Ureter (tissue), 1 donor: ENCODE results near the gene FOXK1. TPM values are rescaled to one million over a fixed set of nuclear protein-coding genes. Genes with fewer than 3 reads are reported as not detected.
A peak's percentile ranks its signal among the peaks of the same experiment; 100 is the strongest.
"Not testable (repeated sequence)": the region's sequence is repeated elsewhere in the genome, so short reads cannot be mapped to it uniquely, and the experiment has no call there.

Experiments used
- DNase-seq: peaks from one replicate; pipeline ENCODE4 v3.0.0-alpha.2; 2020; ENCODE audit warnings: low spot score
- total RNA-seq: library from RNA; stranded (reverse); gene quantifications from one replicate; pipeline ENCODE4 v1.2.4, GENCODE V29; 2023
- donor health status: DM: yes; HTN: yes; CAD: no.

FOXK1 gene
- 40.4 TPM for total RNA-seq

GRCh38 chr7:4681886-4682620 is at the start of gene FOXK1:
TSS of gene FOXK1 (plus strand) at chr7:4682295. CDS start at chr7:4682309, 14 bp downstream.
- peak; percentile 77 for DNase-seq

GRCh38 chr7:4633012-4633411 is 49.1 kb upstream of the FOXK1 start:
- DNase-seq: no peak

GRCh38 chr7:4634166-4634565 is 47.9 kb upstream of the FOXK1 start:
- DNase-seq: no peak

DNA sequence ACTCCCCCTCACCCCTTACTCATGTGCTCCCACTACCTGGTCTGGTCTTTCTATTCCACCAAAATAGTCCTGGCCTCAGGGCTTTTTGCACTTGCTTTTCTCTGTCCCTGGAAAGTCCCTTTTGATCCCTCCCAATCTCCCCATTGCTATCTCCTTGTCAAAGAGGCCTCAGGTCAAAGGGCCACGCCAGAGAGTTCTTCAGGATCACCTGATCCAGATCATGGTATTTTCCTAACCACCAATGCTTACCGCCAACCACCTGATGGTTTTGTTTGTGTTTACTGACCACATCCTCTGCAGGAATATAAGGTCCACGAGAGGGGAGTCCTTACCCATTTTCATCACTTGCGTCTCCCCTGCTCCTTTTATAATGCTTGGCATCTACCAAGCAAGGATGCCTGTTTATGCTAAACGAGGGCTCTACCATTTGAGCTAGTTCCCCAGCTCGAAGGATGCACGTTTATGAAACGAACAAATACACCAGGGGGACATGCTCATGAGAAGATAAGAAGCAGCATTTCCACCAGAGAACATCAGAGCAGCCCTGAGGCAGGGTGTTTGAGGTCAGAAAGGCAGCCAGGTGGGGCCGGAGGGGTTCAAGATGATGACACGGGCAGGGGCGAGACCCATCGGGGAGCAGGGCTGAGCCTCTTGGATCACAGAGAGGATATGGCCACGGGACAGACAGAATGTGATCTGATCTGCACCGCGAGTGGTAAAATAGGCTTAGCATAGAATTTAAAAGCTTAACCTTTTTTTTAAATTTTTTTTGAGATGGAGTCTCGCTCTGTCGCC is 43.1 kb upstream of the FOXK1 start:
- DNase-seq: no peak

DNA sequence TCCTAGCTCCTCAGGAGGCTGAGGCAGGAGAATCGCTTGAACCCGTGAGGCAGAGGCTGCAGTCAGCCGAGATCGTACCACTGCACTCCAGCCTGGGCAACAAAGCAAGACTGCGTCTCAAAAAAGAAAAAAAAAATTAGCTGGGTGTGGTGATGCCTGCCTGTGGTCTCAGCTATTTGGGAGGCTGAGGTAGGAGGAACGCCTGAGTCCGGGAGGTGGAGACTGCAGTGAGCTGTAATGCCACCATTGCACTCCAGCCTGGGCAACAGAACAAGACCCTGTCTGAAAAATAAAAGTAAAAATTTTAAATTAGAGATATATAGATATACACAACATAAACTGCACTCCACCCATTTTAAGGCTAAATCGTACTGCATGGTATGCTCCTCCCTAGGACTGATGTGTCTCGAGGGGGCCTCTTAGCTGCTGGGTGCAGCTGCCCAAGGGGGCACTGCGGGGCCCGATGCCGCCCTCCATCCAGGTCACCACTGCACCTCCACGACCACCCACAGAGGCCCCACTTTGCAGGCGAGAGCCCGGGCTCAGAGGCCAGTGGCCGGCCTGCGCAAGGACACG is 40.9 kb upstream of the FOXK1 start:
- no peak for DNase-seq

DNA sequence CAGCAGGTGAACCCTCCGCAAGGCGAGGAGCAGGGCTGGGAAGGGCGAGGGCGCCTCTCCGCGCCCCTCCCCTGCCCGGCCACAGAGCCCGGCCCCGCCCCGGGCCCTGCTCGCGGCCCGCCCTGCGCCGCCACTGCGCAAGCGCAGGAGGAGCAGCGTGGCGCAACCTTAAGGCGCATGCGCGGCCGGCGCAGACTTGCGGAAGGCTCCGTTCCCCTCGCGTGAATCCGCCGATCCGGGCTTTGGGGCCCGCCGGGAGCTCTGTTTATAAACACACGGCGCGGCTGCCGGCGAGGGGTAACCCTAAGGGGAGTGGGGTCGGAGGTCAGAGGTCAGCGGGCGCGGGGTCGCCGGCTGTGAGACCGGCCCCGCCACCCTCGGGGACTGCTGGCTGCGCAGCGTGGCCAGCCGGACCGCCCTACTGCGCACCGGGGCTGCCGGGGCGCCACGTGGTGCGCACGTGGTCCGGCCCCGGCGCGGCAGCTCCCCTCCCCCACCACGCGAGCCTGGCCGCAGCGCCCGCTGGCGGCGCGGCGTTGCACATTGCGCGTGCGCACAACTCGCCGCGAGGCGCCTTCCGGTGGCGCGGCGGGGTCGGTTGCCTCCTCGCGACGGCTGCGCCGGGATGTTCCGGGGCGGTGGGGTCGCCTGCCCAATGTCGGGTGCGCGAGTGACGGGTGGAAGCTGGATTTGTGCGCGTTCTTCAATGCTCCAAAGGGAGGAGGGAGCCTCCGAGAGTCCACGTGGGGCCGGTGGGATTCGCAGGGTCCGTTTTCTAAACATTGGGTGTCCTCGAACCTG is 40.2 kb upstream of the FOXK1 start:
- DNase-seq: peak; percentile 95

DNA sequence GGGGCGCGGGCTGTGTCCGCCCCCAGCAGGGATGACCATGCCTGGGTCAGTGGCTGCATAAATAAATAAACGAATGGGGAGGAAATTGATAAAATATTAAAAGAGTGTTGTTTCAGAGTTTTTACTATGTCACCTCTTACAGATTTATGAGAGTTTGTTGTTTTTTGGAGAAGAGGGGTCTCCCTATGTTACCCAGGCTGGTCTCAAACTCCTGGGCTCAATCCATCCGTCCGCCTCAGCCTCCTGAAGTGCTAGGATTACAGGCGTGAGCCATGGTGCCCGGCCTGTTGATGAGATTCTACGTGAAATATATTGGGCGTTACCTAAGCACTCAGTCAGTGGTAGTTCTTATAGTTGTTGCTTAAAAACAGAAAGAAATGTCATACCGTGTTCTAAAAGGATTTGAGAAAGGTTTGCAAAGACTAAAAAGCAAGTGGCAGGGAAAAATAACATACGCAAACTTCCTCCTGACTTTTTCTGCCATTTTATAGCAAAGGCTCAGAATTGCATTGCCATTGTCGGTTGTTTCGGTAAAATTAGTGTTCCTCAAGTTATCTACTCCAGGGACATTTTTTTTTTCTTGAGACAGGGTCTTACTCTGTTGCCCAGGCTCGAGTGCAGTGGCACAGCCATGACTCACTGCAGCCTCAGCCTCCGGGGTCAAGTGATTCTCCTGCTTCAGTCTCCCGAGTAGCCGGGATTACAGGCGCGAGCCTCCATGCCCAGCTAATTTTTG is 39.5 kb upstream of the FOXK1 start:
- DNase-seq: no peak

GRCh38 chr7:4643204-4643471 is 39.0 kb upstream of the FOXK1 start:
- not testable (repeated sequence) for DNase-seq

DNA sequence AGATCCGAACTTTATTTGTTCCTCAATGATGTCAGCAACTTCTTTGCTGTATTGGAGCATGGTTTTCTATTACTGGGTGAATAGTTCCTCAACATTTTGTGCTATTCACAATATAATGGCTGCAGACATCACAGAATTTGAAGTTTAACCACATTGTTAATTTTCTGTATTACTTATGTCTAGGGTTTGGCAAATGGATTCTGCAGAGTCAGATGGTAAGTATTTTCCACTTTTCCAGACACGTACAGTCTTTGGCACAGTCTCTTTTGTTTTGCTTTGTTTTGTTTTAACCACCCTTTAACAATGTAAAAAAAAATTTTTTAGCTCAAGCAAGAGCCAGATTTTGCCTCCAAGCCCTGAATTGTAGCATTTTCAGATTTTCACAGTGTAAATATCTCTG is 36.8 kb upstream of the FOXK1 start:
- DNase-seq: no peak

- DNase-seq: no peak
Measured at GRCh38 chr7:4648111-4648510, 34.0 kb upstream of the FOXK1 start.

- DNase-seq: no peak
Measured at GRCh38 chr7:4650433-4651047, 31.6 kb upstream of the FOXK1 start.

DNA sequence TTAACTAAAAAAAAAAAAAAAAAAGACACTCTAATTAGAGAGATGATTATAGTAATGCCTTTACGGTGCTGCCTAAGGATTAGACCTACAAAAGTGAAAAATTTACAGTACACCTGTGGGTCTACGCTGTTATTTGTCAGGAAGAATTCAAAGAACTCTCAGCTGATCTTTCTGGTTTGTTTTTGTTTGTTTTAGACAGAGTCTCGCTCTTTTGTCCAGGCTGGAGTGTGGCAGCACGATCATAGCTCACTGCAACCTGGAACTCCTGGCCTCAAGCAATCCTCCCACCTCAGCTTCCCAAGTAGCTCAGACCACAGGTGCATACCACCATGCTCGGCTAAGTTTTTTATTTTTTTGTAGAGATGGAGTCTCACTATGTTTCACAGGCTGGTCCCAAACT is 28.3 kb upstream of the FOXK1 start:
- DNase-seq: no peak

DNA sequence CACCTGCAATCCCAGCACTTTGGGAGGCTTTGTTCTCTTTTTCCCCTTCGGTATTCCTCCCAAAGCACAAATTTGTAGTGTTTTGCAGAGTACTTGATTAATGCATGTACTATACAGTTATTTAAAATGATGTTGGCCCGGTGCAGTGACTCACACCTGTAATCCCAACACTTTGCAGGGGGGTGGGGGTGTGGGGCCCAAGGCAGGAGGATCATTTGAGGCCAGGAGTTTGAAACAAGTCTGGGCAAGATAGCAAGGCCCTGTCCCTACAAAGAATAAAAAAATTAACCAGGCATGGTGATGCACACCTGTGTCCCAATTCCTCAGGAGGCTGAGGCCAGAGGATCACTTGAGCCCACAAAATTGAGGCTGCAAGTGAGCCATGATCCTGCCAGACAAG is 26.8 kb upstream of the FOXK1 start:
- no peak for DNase-seq

DNA sequence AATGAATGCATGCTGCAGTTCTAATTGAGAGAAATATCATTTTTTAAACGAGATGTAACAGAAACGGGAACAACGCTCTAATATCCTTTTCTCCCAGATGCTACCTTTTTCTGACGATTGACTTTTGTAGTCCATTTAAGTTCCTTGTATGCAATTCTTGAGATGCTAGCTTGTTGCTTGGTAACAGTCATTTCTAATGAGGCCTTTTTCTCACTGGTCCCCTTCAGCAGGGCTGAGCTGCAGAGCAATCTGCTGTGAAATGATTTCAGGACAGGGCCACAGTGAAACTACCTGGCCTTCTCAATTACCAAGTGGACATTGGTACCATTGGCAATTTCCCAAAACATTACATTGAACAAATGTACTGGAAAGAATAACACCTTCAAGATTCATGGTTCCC is 26.2 kb upstream of the FOXK1 start:
- DNase-seq: no peak

- DNase-seq: no peak
Measured at GRCh38 chr7:4657640-4658417, 24.3 kb upstream of the FOXK1 start.

DNA sequence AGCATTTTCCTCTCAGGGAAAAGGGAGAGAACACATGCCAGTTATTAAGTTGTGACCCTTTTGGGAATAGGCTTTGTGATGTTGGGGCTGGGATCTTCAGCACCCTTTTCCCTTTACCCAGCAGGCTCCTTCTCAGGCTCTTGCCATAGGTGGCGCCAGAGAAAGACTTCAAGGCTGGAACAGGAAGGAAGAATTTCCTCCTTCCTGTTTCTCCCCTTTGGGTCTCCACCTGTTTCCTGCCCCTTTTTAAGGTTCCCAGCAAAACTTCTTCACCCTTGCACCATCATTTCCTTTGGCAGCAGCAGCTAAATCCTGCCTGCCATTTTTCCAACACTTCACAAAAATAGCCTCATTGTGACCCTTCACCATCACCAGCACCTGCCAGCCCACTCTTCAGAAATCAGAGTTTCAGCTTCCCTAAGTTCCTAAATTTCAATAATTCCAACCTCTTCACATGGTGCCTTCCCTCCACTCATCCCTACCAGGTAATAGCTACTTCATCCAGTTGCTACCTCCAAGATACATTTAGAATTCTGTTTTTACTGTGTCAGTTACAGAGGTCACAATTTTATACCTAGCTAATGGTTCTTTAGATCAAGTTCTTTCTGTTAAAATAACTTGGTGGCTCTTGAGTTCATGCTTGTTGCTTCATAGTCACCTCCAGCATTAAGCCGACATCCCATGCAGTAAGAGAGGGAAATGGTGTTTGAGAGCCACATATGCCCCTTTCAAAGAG is 22.4 kb upstream of the FOXK1 start:
- DNase-seq: no peak

DNA sequence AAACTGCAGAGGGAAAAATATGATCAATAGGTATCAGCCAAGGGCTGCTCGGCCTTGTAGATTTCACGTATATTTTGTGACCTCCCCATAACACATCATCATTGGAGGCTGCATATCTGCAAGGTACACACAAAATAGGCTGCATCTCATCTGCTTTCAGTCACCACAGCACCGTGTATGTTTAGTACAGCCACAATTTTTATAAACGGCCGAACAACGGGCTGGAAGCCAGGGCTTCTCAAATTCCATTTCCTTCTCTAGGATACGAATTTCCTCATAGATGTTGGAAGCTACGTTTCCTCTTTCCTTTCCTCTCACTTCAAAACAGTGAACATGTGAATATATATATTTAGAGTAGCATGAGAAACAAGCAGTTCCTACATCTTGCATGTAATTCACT is 20.2 kb upstream of the FOXK1 start:
- no peak for DNase-seq

GRCh38 chr7:4663239-4664018 is 18.7 kb upstream of the FOXK1 start:
- DNase-seq: no peak

DNA sequence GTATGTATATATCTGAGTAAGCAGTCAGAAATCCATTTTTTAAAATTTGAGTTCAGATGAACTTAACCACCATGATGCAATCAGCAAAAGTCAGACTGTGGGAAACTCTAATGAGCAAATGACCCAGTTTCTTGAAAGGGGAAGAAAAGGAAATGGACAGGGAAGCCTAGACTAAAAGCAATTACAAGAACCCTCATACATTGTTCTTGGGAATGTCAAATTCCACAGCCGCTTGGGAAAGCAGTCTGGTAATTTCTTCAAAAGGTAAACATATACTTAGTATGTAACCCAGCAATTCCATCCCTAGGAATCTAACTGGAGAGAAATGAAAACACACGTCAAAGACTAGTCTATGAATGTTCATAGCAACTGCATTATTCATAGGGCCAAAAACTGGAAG is 16.4 kb upstream of the FOXK1 start:
- DNase-seq: no peak
